Ectodermal cell (in vitro differentiated cells): ENCODE measurements around the gene TBCCD1.
"Not testable (repeated sequence)": the region's sequence is repeated elsewhere in the genome, so short reads cannot be mapped to it uniquely, and the experiment has no call there.

Experiments used
- H3K27ac ChIP-seq: 2 replicates; pipeline ENCODE4 v1.7.0; 2013; ENCODE audit warnings: mild to moderate bottlenecking, low read depth, low read length; ENCODE audit not compliant: insufficient read depth, poor library complexity, severe bottlenecking
- H3K27me3 ChIP-seq: 2 replicates; pipeline ENCODE4 v1.7.0; 2013; ENCODE audit warnings: mild to moderate bottlenecking, low read length; ENCODE audit not compliant: insufficient read depth, control insufficient read depth, poor library complexity, severe bottlenecking
- H3K36me3 ChIP-seq: one replicate; pipeline ENCODE4 v1.7.0; 2013; ENCODE audit warnings: low read length; ENCODE audit not compliant: control insufficient read depth, insufficient read depth
- H3K4me1 ChIP-seq: one replicate; pipeline ENCODE4 v1.7.0; 2013; ENCODE audit warnings: low read length; ENCODE audit not compliant: control insufficient read depth, insufficient read depth
- H3K4me3 ChIP-seq: 2 replicates; pipeline ENCODE4 v1.7.0; 2013; ENCODE audit warnings: low read depth, low read length, control low read depth; ENCODE audit not compliant: insufficient read depth
- H3K9me3 ChIP-seq: 2 replicates; pipeline ENCODE4 v1.7.0; 2013; ENCODE audit warnings: mild to moderate bottlenecking, low read length, moderate library complexity; ENCODE audit not compliant: control insufficient read depth
- WGBS, 2 experiments: methylation state at CpG; one replicate each; pipeline ENCODE4 v1.1.7; 2013; ENCODE audit warnings: missing lambda C conversion rate in 2 of 2; 5-methylcytosine and 5-hydroxymethylcytosine counted together

The TBCCD1 gene

GRCh38 chr3:186511702-186512101 lies 55.4 kb downstream of the TBCCD1 start:
- no peaks in the 10 kb centered on the region for H3K27me3 ChIP-seq
- no peak overlapping the region for H3K4me3 ChIP-seq
- 82 to 86% methylated on average over 5 of the region's 5 CpGs for WGBS, 2 experiments
- H3K9me3 ChIP-seq, result no peaks in the 10 kb centered on the region
- H3K27ac ChIP-seq, result no peak overlapping the region
- no peaks in the 10 kb centered on the region for H3K36me3 ChIP-seq
- peaks cover 15% of the 10 kb centered on the region for H3K4me1 ChIP-seq

DNA sequence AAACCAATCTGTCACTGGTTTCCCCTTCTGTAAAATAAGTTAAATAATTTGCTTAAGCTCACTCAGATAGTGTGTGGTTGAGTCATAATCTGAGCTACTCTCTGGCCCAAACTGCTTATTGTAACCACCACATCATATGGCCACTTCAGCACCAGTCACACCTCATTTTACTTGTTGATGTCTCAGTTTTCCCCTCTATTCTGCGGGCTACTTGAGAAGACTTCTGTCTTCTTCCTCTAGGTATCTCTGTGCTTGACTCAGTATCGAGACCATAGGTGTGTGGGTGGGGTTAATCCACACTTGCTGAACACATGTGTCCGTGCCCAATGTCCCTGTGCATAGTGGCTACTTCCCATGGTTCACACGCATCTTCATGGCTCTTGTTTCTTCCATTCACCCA lies 55.9 kb downstream of the TBCCD1 start:
- H3K27ac ChIP-seq, result no peak overlapping the region
- WGBS, 2 experiments, result 96 to 99% methylated on average over 4 of the region's 4 CpGs
- no peaks in the 10 kb centered on the region for H3K36me3 ChIP-seq
- H3K27me3 ChIP-seq, result no peaks in the 10 kb centered on the region
- no peaks in the 10 kb centered on the region for H3K9me3 ChIP-seq
- H3K4me3 ChIP-seq, result no peak overlapping the region
- peaks cover 15% of the 10 kb centered on the region for H3K4me1 ChIP-seq

DNA sequence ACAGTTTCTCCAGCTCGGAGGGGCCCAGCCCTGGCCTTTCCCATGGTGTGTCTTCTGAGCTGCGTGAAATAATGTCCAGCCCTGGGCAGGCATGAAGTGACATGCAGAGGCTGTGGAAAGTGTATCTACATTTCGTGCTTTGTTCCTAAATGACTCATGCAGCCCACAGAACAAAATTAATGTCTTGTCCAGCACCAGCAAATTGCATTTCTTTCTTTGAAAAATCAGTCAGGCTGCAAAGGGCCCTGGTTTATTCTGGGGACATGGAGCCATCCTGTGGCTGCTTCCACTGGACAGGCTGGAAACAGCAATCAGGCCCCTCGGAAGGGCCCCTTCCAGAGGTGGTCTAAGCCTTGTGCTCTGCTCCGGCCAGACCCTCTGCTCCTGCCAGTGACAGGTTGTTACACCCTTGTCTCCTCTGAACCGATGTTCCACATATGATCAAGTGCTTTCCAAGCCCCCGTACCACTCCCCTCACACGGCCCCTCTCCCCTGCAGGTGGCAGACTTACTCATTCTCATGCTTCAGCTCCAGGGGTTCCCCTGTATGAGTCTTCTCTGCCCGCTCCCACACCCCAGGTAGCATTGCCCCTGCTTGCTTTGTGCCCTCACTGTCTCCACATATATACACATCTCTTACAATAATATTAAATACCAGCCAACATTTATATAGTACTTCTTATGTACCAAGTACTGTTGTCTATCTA lies 56.6 kb downstream of the TBCCD1 start:
- WGBS, 2 experiments, result 78 to 79% methylated on average over 9 of the region's 9 CpGs
- Histone ChIP-seq H3K27me3 (no peaks in the 10 kb centered on the region), H3K27ac (no peak overlapping the region), H3K9me3 (no peaks in the 10 kb centered on the region), H3K4me3 (no peak overlapping the region), H3K4me1 (peaks cover 15% of the 10 kb centered on the region), H3K36me3 (no peaks in the 10 kb centered on the region)

GRCh38 chr3:186509423-186509822 lies 57.7 kb downstream of the TBCCD1 start:
- H3K4me1 ChIP-seq, result peaks cover 15% of the 10 kb centered on the region

GRCh38 chr3:186506857-186507256 lies 60.3 kb downstream of the TBCCD1 start:
- Histone ChIP-seq H3K4me3 (no peak overlapping the region), H3K4me1 (peaks cover 25% of the 10 kb centered on the region), H3K27ac (no peak overlapping the region), H3K27me3 (no peaks in the 10 kb centered on the region), H3K36me3 (no peaks in the 10 kb centered on the region), H3K9me3 (no peaks in the 10 kb centered on the region)
- WGBS, 2 experiments, result 90% methylated on average over 2 of the region's 2 CpGs

More at GRCh38 chr3:186509423-186509822, 57.7 kb downstream of the TBCCD1 start:
- H3K4me3 ChIP-seq, result no peak overlapping the region
- no peaks in the 10 kb centered on the region for H3K27me3 ChIP-seq
- H3K9me3 ChIP-seq, result no peaks in the 10 kb centered on the region
- WGBS, 2 experiments, result 80 to 84% methylated on average over 2 of the region's 2 CpGs
- H3K27ac ChIP-seq, result no peak overlapping the region
- H3K36me3 ChIP-seq, result no peaks in the 10 kb centered on the region

GRCh38 chr3:186506191-186506739 lies 60.9 kb downstream of the TBCCD1 start:
- Histone ChIP-seq H3K4me1 (peaks cover 28% of the 10 kb centered on the region), H3K36me3 (no peaks in the 10 kb centered on the region), H3K9me3 (no peaks in the 10 kb centered on the region), H3K27ac (no peak overlapping the region), H3K27me3 (no peaks in the 10 kb centered on the region), H3K4me3 (no peak overlapping the region)
- WGBS, 2 experiments, result 82 to 93% methylated on average over 3 of the region's 3 CpGs

GRCh38 chr3:186502966-186503712 lies 64.0 kb downstream of the TBCCD1 start:
- Histone ChIP-seq H3K36me3 (no peaks in the 10 kb centered on the region), H3K9me3 (no peaks in the 10 kb centered on the region), H3K4me3 (no peak overlapping the region), H3K27ac (peak overlapping the region; percentile 54), H3K27me3 (no peaks in the 10 kb centered on the region), H3K4me1 (peaks cover 28% of the 10 kb centered on the region)
- 78 to 85% methylated on average over 6 of the region's 6 CpGs for WGBS, 2 experiments

DNA sequence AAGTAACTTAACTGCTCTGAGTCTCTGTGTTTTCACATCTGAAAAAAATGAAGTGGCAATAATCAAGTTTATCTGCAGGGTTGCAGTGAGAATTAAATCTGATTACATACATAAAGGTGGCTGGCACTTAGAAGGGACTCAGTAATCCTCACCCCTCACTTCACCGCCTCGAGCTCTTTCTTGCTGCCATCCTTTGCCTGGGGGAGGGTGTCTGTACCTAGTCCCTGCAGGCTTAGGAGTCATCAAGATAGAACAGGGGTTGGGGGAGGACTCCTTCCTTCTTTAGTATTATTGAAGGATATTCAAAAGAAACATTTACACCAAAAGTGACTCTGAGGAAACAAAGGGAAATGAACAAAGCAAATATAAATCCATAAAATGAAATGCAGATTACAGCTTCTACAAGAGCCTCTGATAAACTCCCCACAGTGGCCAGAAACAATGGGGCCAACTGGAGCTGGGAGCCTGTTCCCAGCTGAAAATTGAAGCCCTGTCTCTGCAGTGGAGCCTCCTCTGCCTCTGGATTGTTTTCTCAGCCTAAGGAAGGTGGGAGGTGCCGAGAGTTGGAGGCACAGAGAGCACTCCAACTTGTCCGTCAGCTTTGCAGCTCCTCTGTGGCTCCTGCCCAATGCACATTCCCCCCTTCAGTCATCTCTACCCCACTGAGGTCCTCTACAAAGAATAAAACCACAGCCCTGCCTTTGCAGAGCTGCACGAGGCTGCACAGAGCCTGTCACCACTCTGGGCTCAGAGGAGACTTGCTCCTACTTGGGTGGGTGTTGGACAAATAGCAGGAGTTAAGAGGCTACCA lies 64.8 kb downstream of the TBCCD1 start:
- Histone ChIP-seq H3K9me3 (no peaks in the 10 kb centered on the region), H3K27me3 (no peaks in the 10 kb centered on the region), H3K4me1 (peaks cover 28% of the 10 kb centered on the region), H3K27ac (peak overlapping the region; percentile 54), H3K36me3 (no peaks in the 10 kb centered on the region), H3K4me3 (no peak overlapping the region)
- 43 to 57% methylated on average over 3 to 5 of the region's 5 CpGs for WGBS, 2 experiments

- 97 to 98% methylated on average over 3 of the region's 3 CpGs for WGBS, 2 experiments
- not testable (repeated sequence) for H3K36me3 ChIP-seq, H3K4me3 ChIP-seq, H3K27me3 ChIP-seq, H3K9me3 ChIP-seq, H3K27ac ChIP-seq
- H3K4me1 ChIP-seq, result peaks cover 38% of the 10 kb centered on the region
These were observed 67.2 kb downstream of the TBCCD1 start for GRCh38 chr3:186499949-186500348.

DNA sequence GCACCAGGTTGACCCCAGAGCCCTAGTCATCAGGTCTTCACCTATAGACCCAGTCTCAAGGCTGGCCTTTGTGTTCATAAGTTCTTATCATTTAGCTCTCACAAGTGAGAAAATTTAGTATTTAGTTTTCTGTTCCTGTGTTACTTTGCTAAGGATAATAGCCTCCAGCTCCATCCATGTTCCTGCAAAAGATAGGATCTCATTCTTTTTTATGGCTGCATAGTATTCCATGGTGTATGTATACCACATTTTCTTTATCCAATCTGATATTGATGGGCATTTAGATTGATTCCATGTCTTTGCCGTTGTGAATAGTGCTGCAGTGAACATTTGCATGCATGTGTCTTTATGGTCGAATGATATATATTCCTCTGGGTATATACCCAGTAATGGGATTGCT lies 69.1 kb downstream of the TBCCD1 start:
- H3K9me3 ChIP-seq, H3K27ac ChIP-seq, H3K4me3 ChIP-seq, H3K36me3 ChIP-seq, H3K27me3 ChIP-seq: not testable (repeated sequence)
- peaks cover 25% of the 10 kb centered on the region for H3K4me1 ChIP-seq
- WGBS, 2 experiments, result 79 to 88% methylated on average over 2 of the region's 2 CpGs
